Measurements from ENCODE around the gene KIF16B.

Gene KIF16B

GRCh38 chr20:16542477-16542876 lies 30.8 kb downstream of the KIF16B start:
- Histone ChIP-seq H3K4ac (ENCODE audit: low read depth in 1 of 2, low read length in 2 of 2) (no peak overlapping the region), H2BK12ac (ENCODE audit: low read length in 2 of 2) (no peak overlapping the region), H3K27me3 (ENCODE audit: control insufficient read depth in 1 of 2, insufficient read depth in 1 of 2, low read length in 2 of 2) (no peaks in the 10 kb centered on the region), H3K4me3 (ENCODE audit: insufficient read depth in 1 of 2, low read depth in 1 of 2, low read length in 2 of 2) (no peak overlapping the region), H3K27ac (ENCODE audit: low read length, poor library complexity, severe bottlenecking) (no peak overlapping the region), H4K91ac (ENCODE audit: low read length) (no peak overlapping the region), H2BK120ac (ENCODE audit: low read depth, low read length) (no peak overlapping the region), H2BK15ac (ENCODE audit: low read depth, poor library complexity, severe bottlenecking) (no peak overlapping the region), H3K14ac (ENCODE audit: low read length in 2 of 2) (no peak overlapping the region), H3K4me2 (ENCODE audit: low read length, poor library complexity, severe bottlenecking) (no peak overlapping the region), H2BK5ac (ENCODE audit: low read depth, low read length, poor library complexity, severe bottlenecking) (no peak overlapping the region), H3K18ac (ENCODE audit: low read depth in 1 of 2, low read length in 2 of 2) (no peak overlapping the region), H3K9me3 (ENCODE audit: control insufficient read depth, low read length) (no peaks in the 10 kb centered on the region), H3K9ac (ENCODE audit: low read length) (no peak overlapping the region), H2AK5ac (ENCODE audit: low read length, severe bottlenecking) (no peak overlapping the region), H2AFZ (ENCODE audit: low read depth, low read length) (no peak overlapping the region), H3K36me3 (ENCODE audit: control insufficient read depth in 1 of 2, insufficient read depth in 2 of 2, low read depth in 1 of 2, low read length in 2 of 2) (no peaks in the 10 kb centered on the region), H3K79me1 (replicated peaks; ENCODE audit: low read length, poor library complexity, severe bottlenecking) (peaks cover 38% of the 10 kb centered on the region), H4K8ac (ENCODE audit: low read length) (no peak overlapping the region), H3K23ac (ENCODE audit: low read length in 2 of 2) (no peak overlapping the region), H3K4me1 (ENCODE audit: control insufficient read depth, insufficient read depth, low read depth, low read length) (peaks cover 2% of the 10 kb centered on the region)
- 94% methylated on average over 4 of the region's 4 CpGs for WGBS
- DNase-seq = no peak

GRCh38 chr20:16541878-16542277 lies 31.4 kb downstream of the KIF16B start:
- no peak overlapping the region for H2BK120ac ChIP-seq (ENCODE audit: low read depth, low read length)
- no peaks in the 10 kb centered on the region for H3K9me3 ChIP-seq (ENCODE audit: control insufficient read depth, low read length)
- no peak overlapping the region for H4K8ac ChIP-seq (ENCODE audit: low read length)
- H3K4me3 ChIP-seq (ENCODE audit: insufficient read depth in 1 of 2, low read depth in 1 of 2, low read length in 2 of 2) = no peak overlapping the region
- no peak overlapping the region for H2BK15ac ChIP-seq (ENCODE audit: low read depth, poor library complexity, severe bottlenecking)
- H3K4me1 ChIP-seq (ENCODE audit: control insufficient read depth, insufficient read depth, low read depth, low read length) = peaks cover 2% of the 10 kb centered on the region
- H2AK5ac ChIP-seq (ENCODE audit: low read length, severe bottlenecking) = no peak overlapping the region
- DNase-seq = no peak
- H3K4ac ChIP-seq (ENCODE audit: low read depth in 1 of 2, low read length in 2 of 2) = no peak overlapping the region
- H2AFZ ChIP-seq (ENCODE audit: low read depth, low read length) = no peak overlapping the region
- H3K23ac ChIP-seq (ENCODE audit: low read length in 2 of 2) = no peak overlapping the region
- H3K9ac ChIP-seq (ENCODE audit: low read length) = no peak overlapping the region
- WGBS = 96% methylated on average over 2 of the region's 3 CpGs
- H4K91ac ChIP-seq (ENCODE audit: low read length) = no peak overlapping the region
- no peak overlapping the region for H3K4me2 ChIP-seq (ENCODE audit: low read length, poor library complexity, severe bottlenecking)
- H2BK12ac ChIP-seq (ENCODE audit: low read length in 2 of 2) = peak overlapping the region in 1 of 2 experiments; percentile 24
- H3K79me1 ChIP-seq (replicated peaks; ENCODE audit: low read length, poor library complexity, severe bottlenecking) = peaks cover 38% of the 10 kb centered on the region
- no peak overlapping the region for H3K18ac ChIP-seq (ENCODE audit: low read depth in 1 of 2, low read length in 2 of 2)
- no peak overlapping the region for H2BK5ac ChIP-seq (ENCODE audit: low read depth, low read length, poor library complexity, severe bottlenecking)
- H3K14ac ChIP-seq (ENCODE audit: low read length in 2 of 2) = no peak overlapping the region
- H3K27ac ChIP-seq (ENCODE audit: low read length, poor library complexity, severe bottlenecking) = no peak overlapping the region
- H3K27me3 ChIP-seq (ENCODE audit: control insufficient read depth in 1 of 2, insufficient read depth in 1 of 2, low read length in 2 of 2) = no peaks in the 10 kb centered on the region
- no peaks in the 10 kb centered on the region for H3K36me3 ChIP-seq (ENCODE audit: control insufficient read depth in 1 of 2, insufficient read depth in 2 of 2, low read depth in 1 of 2, low read length in 2 of 2)

GRCh38 chr20:16541226-16541625 lies 32.0 kb downstream of the KIF16B start:
- Histone ChIP-seq H3K27me3 (ENCODE audit: control insufficient read depth in 1 of 2, insufficient read depth in 1 of 2, low read length in 2 of 2) (no peaks in the 10 kb centered on the region), H3K23ac (ENCODE audit: low read length in 2 of 2) (no peak overlapping the region), H2BK120ac (ENCODE audit: low read depth, low read length) (no peak overlapping the region), H2BK5ac (ENCODE audit: low read depth, low read length, poor library complexity, severe bottlenecking) (no peak overlapping the region), H3K4me3 (ENCODE audit: insufficient read depth in 1 of 2, low read depth in 1 of 2, low read length in 2 of 2) (no peak overlapping the region), H2BK15ac (ENCODE audit: low read depth, poor library complexity, severe bottlenecking) (no peak overlapping the region), H2AFZ (ENCODE audit: low read depth, low read length) (no peak overlapping the region), H2AK5ac (ENCODE audit: low read length, severe bottlenecking) (no peak overlapping the region), H3K79me1 (replicated peaks; ENCODE audit: low read length, poor library complexity, severe bottlenecking) (peaks cover 41% of the 10 kb centered on the region), H2BK12ac (ENCODE audit: low read length in 2 of 2) (no peak overlapping the region), H4K91ac (ENCODE audit: low read length) (no peak overlapping the region), H3K27ac (ENCODE audit: low read length, poor library complexity, severe bottlenecking) (no peak overlapping the region), H3K4me2 (ENCODE audit: low read length, poor library complexity, severe bottlenecking) (no peak overlapping the region), H3K14ac (ENCODE audit: low read length in 2 of 2) (no peak overlapping the region), H3K9me3 (ENCODE audit: control insufficient read depth, low read length) (no peaks in the 10 kb centered on the region), H3K4ac (ENCODE audit: low read depth in 1 of 2, low read length in 2 of 2) (no peak overlapping the region), H3K36me3 (ENCODE audit: control insufficient read depth in 1 of 2, insufficient read depth in 2 of 2, low read depth in 1 of 2, low read length in 2 of 2) (no peaks in the 10 kb centered on the region), H4K8ac (ENCODE audit: low read length) (no peak overlapping the region), H3K9ac (ENCODE audit: low read length) (no peak overlapping the region), H3K18ac (ENCODE audit: low read depth in 1 of 2, low read length in 2 of 2) (no peak overlapping the region), H3K4me1 (ENCODE audit: control insufficient read depth, insufficient read depth, low read depth, low read length) (peaks cover 2% of the 10 kb centered on the region)
- no peak for DNase-seq
- 95% methylated on average over 6 of the region's 6 CpGs for WGBS

- Histone ChIP-seq H3K14ac (ENCODE audit: low read length in 2 of 2) (no peak overlapping the region), H2BK12ac (ENCODE audit: low read length in 2 of 2) (no peak overlapping the region), H3K9me3 (ENCODE audit: control insufficient read depth, low read length) (no peaks in the 10 kb centered on the region), H2BK120ac (ENCODE audit: low read depth, low read length) (no peak overlapping the region), H3K4me2 (ENCODE audit: low read length, poor library complexity, severe bottlenecking) (no peak overlapping the region), H3K79me1 (replicated peaks; ENCODE audit: low read length, poor library complexity, severe bottlenecking) (peaks cover 38% of the 10 kb centered on the region), H4K91ac (ENCODE audit: low read length) (no peak overlapping the region), H3K4me1 (ENCODE audit: control insufficient read depth, insufficient read depth, low read depth, low read length) (peaks cover 2% of the 10 kb centered on the region), H3K4me3 (ENCODE audit: insufficient read depth in 1 of 2, low read depth in 1 of 2, low read length in 2 of 2) (no peak overlapping the region), H3K18ac (ENCODE audit: low read depth in 1 of 2, low read length in 2 of 2) (no peak overlapping the region), H2BK5ac (ENCODE audit: low read depth, low read length, poor library complexity, severe bottlenecking) (no peak overlapping the region), H3K27me3 (ENCODE audit: control insufficient read depth in 1 of 2, insufficient read depth in 1 of 2, low read length in 2 of 2) (no peaks in the 10 kb centered on the region), H2BK15ac (ENCODE audit: low read depth, poor library complexity, severe bottlenecking) (no peak overlapping the region), H2AFZ (ENCODE audit: low read depth, low read length) (no peak overlapping the region), H3K4ac (ENCODE audit: low read depth in 1 of 2, low read length in 2 of 2) (no peak overlapping the region), H2AK5ac (ENCODE audit: low read length, severe bottlenecking) (no peak overlapping the region), H3K23ac (ENCODE audit: low read length in 2 of 2) (no peak overlapping the region), H3K9ac (ENCODE audit: low read length) (no peak overlapping the region), H3K36me3 (ENCODE audit: control insufficient read depth in 1 of 2, insufficient read depth in 2 of 2, low read depth in 1 of 2, low read length in 2 of 2) (no peaks in the 10 kb centered on the region), H4K8ac (ENCODE audit: low read length) (no peak overlapping the region), H3K27ac (ENCODE audit: low read length, poor library complexity, severe bottlenecking) (no peak overlapping the region)
- WGBS = 46% methylated on average over 4 of the region's 5 CpGs
- peak; percentile 42 for DNase-seq
These were observed 33.8 kb downstream of the KIF16B start for GRCh38 chr20:16539280-16540021.

All from mesenchymal stem cell (in vitro differentiated cells and primary cell).